Astrocyte (in vitro differentiated cells and primary cell): Measurements from ENCODE around the gene LRP1B. TPM values are rescaled to one million over a fixed set of nuclear protein-coding genes. Genes with fewer than 3 reads are reported as not detected.

ENCODE experiments used
- DNase-seq: peaks from one replicate; pipeline ENCODE4 v3.0.0-alpha.2; 2010; ENCODE audit warnings: low read depth
- FAIRE-seq: peaks from 2 replicates; lab custom pipeline; 2011; peaks lifted over from hg19 to GRCh38; lab: Jason Lieb, UNC
- H2AFZ ChIP-seq: 2 replicates; pipeline ENCODE4 v1.6.0; 2012; ENCODE audit warnings: low read depth, low read length, inconsistent platforms
- H3K27ac ChIP-seq: 2 replicates; pipeline ENCODE4 v1.5.1; 2011; ENCODE audit warnings: low read depth, low read length, inconsistent platforms
- H3K27me3 ChIP-seq: 2 replicates; pipeline ENCODE4 v1.6.0; 2011; ENCODE audit warnings: low read length, inconsistent platforms; ENCODE audit not compliant: insufficient read depth
- H3K36me3 ChIP-seq: 2 replicates; pipeline ENCODE4 v1.5.1; 2011; ENCODE audit warnings: low read length, inconsistent platforms; ENCODE audit not compliant: insufficient read depth
- H3K4me1 ChIP-seq: 2 replicates; pipeline ENCODE4 v1.5.1; 2011; ENCODE audit warnings: low read length, inconsistent platforms; ENCODE audit not compliant: insufficient read depth
- H3K4me2 ChIP-seq: 2 replicates; pipeline ENCODE4 v1.6.0; 2012; ENCODE audit warnings: low read length, inconsistent platforms
- H3K4me3 ChIP-seq: 2 replicates; pipeline ENCODE4 v1.5.1; 2011; ENCODE audit warnings: low read depth, mild to moderate bottlenecking, low read length, inconsistent platforms; ENCODE audit not compliant: insufficient read depth
- H3K79me2 ChIP-seq: 2 replicates; pipeline ENCODE4 v1.6.0; 2012; ENCODE audit warnings: mild to moderate bottlenecking, low read length, inconsistent platforms; ENCODE audit not compliant: insufficient read depth
- H3K9ac ChIP-seq: 2 replicates; pipeline ENCODE4 v1.6.0; 2012; ENCODE audit warnings: mild to moderate bottlenecking, low read length, inconsistent platforms
- H3K9me3 ChIP-seq: 2 replicates; pipeline ENCODE4 v1.5.1; 2012; ENCODE audit warnings: low read depth, mild to moderate bottlenecking, low read length, inconsistent platforms; ENCODE audit not compliant: insufficient read depth
- H4K20me1 ChIP-seq: 2 replicates; pipeline ENCODE4 v1.6.0; 2012; ENCODE audit warnings: low read length, inconsistent platforms; ENCODE audit not compliant: insufficient read depth
- H3K27ac Mint-ChIP-seq: one replicate; pipeline ENCODE4 v1.8.0; 2021; ENCODE audit warnings: mild to moderate bottlenecking, mixed read lengths; ENCODE audit not compliant: unreplicated experiment
- H3K27me3 Mint-ChIP-seq: one replicate; pipeline ENCODE4 v1.8.0; 2021; ENCODE audit warnings: low read depth, mixed read lengths; ENCODE audit not compliant: unreplicated experiment
- H3K36me3 Mint-ChIP-seq: one replicate; pipeline ENCODE4 v1.8.0; 2021; ENCODE audit warnings: low read depth, mixed read lengths; ENCODE audit not compliant: unreplicated experiment
- H3K4me1 Mint-ChIP-seq: one replicate; pipeline ENCODE4 v1.8.0; 2021; ENCODE audit warnings: low read depth, mixed read lengths; ENCODE audit not compliant: unreplicated experiment
- H3K4me3 Mint-ChIP-seq: one replicate; pipeline ENCODE4 v1.8.0; 2021; ENCODE audit warnings: mild to moderate bottlenecking, moderate library complexity, mixed read lengths; ENCODE audit not compliant: unreplicated experiment
- H3K9me3 Mint-ChIP-seq: one replicate; pipeline ENCODE4 v1.8.0; 2021; ENCODE audit warnings: mild to moderate bottlenecking, mixed read lengths; ENCODE audit not compliant: unreplicated experiment
- CTCF ChIP-seq: IDR thresholded peaks from 2 replicates; pipeline ENCODE4 v1.5.1; 2011; ENCODE audit warnings: low read depth, mild to moderate bottlenecking, inconsistent platforms, low read length, moderate library complexity; ENCODE audit not compliant: insufficient read depth
- EZH2 ChIP-seq: IDR thresholded peaks from 2 replicates; pipeline ENCODE4 v1.6.1; 2012; ENCODE audit warnings: mild to moderate bottlenecking, low read length, inconsistent platforms; ENCODE audit not compliant: insufficient read depth
- total RNA-seq: library from RNA; stranded (reverse); gene quantifications from 2 replicates; pipeline ENCODE4 v1.2.1, GENCODE V29; 2021

The LRP1B gene
- total RNA-seq, 1 donor from 2014 or later, result 1.5 TPM

- Mint-ChIP-seq H3K4me1 (no peaks in the 10 kb centered on the region), H3K4me3 (no peak overlapping the region), H3K36me3 (no peaks in the 10 kb centered on the region), H3K9me3 (peaks cover 13% of the 10 kb centered on the region), H3K27ac (no peak overlapping the region), H3K27me3 (no peaks in the 10 kb centered on the region)
- DNase-seq, result no peak
- no peak overlapping the region for H2AFZ ChIP-seq
- FAIRE-seq, result no peak
- H3K4me3 ChIP-seq, result no peak overlapping the region
- H3K9ac ChIP-seq, result no peak overlapping the region
- no peaks in the 10 kb centered on the region for H3K27me3 ChIP-seq
- H3K4me1 ChIP-seq, result no peaks in the 10 kb centered on the region
- H3K9me3 ChIP-seq, result no peaks in the 10 kb centered on the region
- no peaks in the 10 kb centered on the region for H3K36me3 ChIP-seq
- no peak overlapping the region for H3K4me2 ChIP-seq
- H4K20me1 ChIP-seq, result no peaks in the 10 kb centered on the region
- no peak overlapping the region for H3K27ac ChIP-seq
- H3K79me2 ChIP-seq, result no peaks in the 10 kb centered on the region
- TF ChIP-seq EZH2, result no peak
- no peak for TF ChIP-seq CTCF
Observed at GRCh38 chr2:140401056-140401455, 1729.8 kb downstream of the LRP1B start.

- Mint-ChIP-seq H3K9me3 (no peaks in the 10 kb centered on the region), H3K27me3 (no peaks in the 10 kb centered on the region), H3K4me3 (no peak overlapping the region), H3K4me1 (peaks cover 11% of the 10 kb centered on the region), H3K36me3 (no peaks in the 10 kb centered on the region), H3K27ac (peak overlapping the region; percentile 67)
- no peak for DNase-seq
- no peaks in the 10 kb centered on the region for H3K9me3 ChIP-seq
- no peaks in the 10 kb centered on the region for H3K27me3 ChIP-seq
- no peaks in the 10 kb centered on the region for H3K79me2 ChIP-seq
- no peaks in the 10 kb centered on the region for H3K4me1 ChIP-seq
- no peak overlapping the region for H3K4me2 ChIP-seq
- H3K4me3 ChIP-seq, result no peak overlapping the region
- FAIRE-seq, result no peak
- H3K9ac ChIP-seq, result no peak overlapping the region
- H4K20me1 ChIP-seq, result no peaks in the 10 kb centered on the region
- no peak overlapping the region for H3K27ac ChIP-seq
- no peak overlapping the region for H2AFZ ChIP-seq
- no peak for TF ChIP-seq CTCF
- no peak for TF ChIP-seq EZH2
- no peaks in the 10 kb centered on the region for H3K36me3 ChIP-seq
Observed at GRCh38 chr2:140392824-140393223, 1738.0 kb downstream of the LRP1B start.

DNA sequence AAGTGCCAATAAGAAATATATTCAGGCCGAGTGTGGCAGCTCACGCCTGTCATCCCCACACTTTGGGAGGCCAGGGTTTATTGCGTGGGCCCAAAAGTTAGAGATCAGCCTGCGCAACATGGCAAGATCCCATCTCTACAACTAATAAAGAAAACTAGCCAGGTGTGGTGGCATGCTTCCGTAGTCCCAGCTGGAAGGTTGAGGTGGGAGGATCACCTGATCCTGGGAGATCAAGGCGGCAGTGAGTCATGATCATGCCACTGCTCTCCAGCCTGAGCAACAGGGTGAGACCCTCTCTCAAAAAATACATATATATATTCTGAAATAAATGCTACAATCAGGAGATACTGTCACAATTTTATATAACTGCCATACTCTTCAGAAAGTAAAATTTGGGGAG, 1745.9 kb downstream of the LRP1B start:
- Histone ChIP-seq H3K4me2 (no peak overlapping the region), H3K79me2 (no peaks in the 10 kb centered on the region), H3K9me3 (no peaks in the 10 kb centered on the region), H3K9ac (no peak overlapping the region), H3K27me3 (no peaks in the 10 kb centered on the region), H2AFZ (no peak overlapping the region), H3K27ac (no peak overlapping the region), H4K20me1 (no peaks in the 10 kb centered on the region), H3K4me3 (no peak overlapping the region), H3K36me3 (no peaks in the 10 kb centered on the region), H3K4me1 (no peaks in the 10 kb centered on the region)
- FAIRE-seq (no peak), DNase-seq (no peak)
- no peak overlapping the region for H3K27ac Mint-ChIP-seq
- no peaks in the 10 kb centered on the region for H3K9me3 Mint-ChIP-seq
- H3K27me3 Mint-ChIP-seq, result no peaks in the 10 kb centered on the region
- H3K4me1 Mint-ChIP-seq, result no peaks in the 10 kb centered on the region
- no peak for TF ChIP-seq EZH2
- no peak for TF ChIP-seq CTCF
- H3K36me3 Mint-ChIP-seq, result no peaks in the 10 kb centered on the region
- no peak overlapping the region for H3K4me3 Mint-ChIP-seq
